ENCODE results near the gene PHLPP1. TPM values are rescaled to one million over a fixed set of nuclear protein-coding genes. Genes with fewer than 3 reads are reported as not detected.

The PHLPP1 gene
- total RNA-seq, 1 experiment from 2014 or later: 39.9 TPM

- Histone ChIP-seq H2AK5ac (ENCODE audit: insufficient read length, low read length) (no peak overlapping the region), H2BK120ac (ENCODE audit: low read depth, low read length, poor library complexity, severe bottlenecking) (no peak overlapping the region), H3K79me1 (ENCODE audit: insufficient read depth, low read depth, low read length, poor library complexity, severe bottlenecking) (peaks cover 3% of the 10 kb centered on the region), H4K5ac (ENCODE audit: insufficient read length, low read depth, low read length) (no peak overlapping the region), H3T11ph (ENCODE audit: low read length) (no peak overlapping the region), H3K79me2 (ENCODE audit: insufficient read depth, low read length) (no peaks in the 10 kb centered on the region), H3K14ac (ENCODE audit: insufficient read depth, low read length) (no peak overlapping the region), H3K4ac (ENCODE audit: low read depth, low read length) (no peak overlapping the region), H3K23me2 (ENCODE audit: insufficient read length, low read depth, low read length, poor library complexity, severe bottlenecking) (no peaks in the 10 kb centered on the region), H4K91ac (ENCODE audit: insufficient read length, low read depth, low read length) (no peak overlapping the region), H3K27me3 (ENCODE audit: insufficient read depth, low read length) (no peaks in the 10 kb centered on the region), H3K4me2 (ENCODE audit: insufficient read depth, insufficient read length, low read length) (no peak overlapping the region), H2BK12ac (ENCODE audit: insufficient read length, low read depth, low read length) (no peak overlapping the region), H3K18ac (ENCODE audit: insufficient read length, low read depth, low read length) (no peak overlapping the region), H2BK20ac (ENCODE audit: low read depth, low read length, poor library complexity, severe bottlenecking) (no peak overlapping the region), H3K27ac (ENCODE audit: insufficient read length, low read depth, low read length) (no peak overlapping the region), H2BK15ac (ENCODE audit: low read depth, low read length) (no peak overlapping the region), H3K9ac (ENCODE audit: extremely low read depth, insufficient read length, low read length) (no peak overlapping the region), H2BK5ac (ENCODE audit: insufficient read length, low read length) (no peak overlapping the region), H2AFZ (ENCODE audit: low read length) (no peak overlapping the region), H3K56ac (ENCODE audit: insufficient read length, low read depth, low read length) (no peak overlapping the region), H3K9me3 (ENCODE audit: control insufficient read depth, low read depth, low read length) (no peaks in the 10 kb centered on the region), H3K23ac (ENCODE audit: insufficient read length, low read depth, low read length) (no peak overlapping the region), H4K8ac (replicated peaks; ENCODE audit: insufficient read length, low read depth, low read length) (no peak overlapping the region), H3K4me1 (ENCODE audit: insufficient read depth, low read length) (peaks cover 4% of the 10 kb centered on the region; the same call in 1 of the 2 replicates), H4K20me1 (ENCODE audit: control insufficient read depth, insufficient read depth, insufficient read length) (no peaks in the 10 kb centered on the region)
- Mint-ChIP-seq H3K27me3 (ENCODE audit: low read depth) (no peaks in the 10 kb centered on the region), H3K9me3 (no peaks in the 10 kb centered on the region), H3K4me3 (no peak overlapping the region), H3K4me1 (peaks cover 16 to 19% of the 10 kb centered on the region in 2 experiments), H3K27ac (peak overlapping the region in 1 of 3 experiments; percentile 32; a peak in 2 of 7 replicates), H3K36me3 (ENCODE audit: insufficient read depth in 1 of 3, low read depth in 3 of 3) (peaks cover 32 to 40% (median 34%) of the 10 kb centered on the region in 3 experiments)
- no peak for TF ChIP-seq CTCF (conservative IDR thresholded peaks at IDR 0.05)
- whole genome bisulfite sequencing (ENCODE audit: extremely low coverage, insufficient read length, low lambda C conversion rate): no CpG with 5 or more reads among the region's 6 CpGs
- DNase-seq: no peak
Measured at GRCh38 chr18:62894681-62895390, 179.5 kb downstream of the PHLPP1 start.

All from H9 (cell line).